GM20431 (cell line): ENCODE measurements around the gene WDR31.
"Not testable (repeated sequence)": the region's sequence is repeated elsewhere in the genome, so short reads cannot be mapped to it uniquely, and the experiment has no call there.

Source experiments
- in situ Hi-C: fragments of 300-500 bp; cut with MseI, MboI; formaldehyde crosslinking; loops from one replicate; pipeline ENCODE4 v1.15.0; 2020; ENCODE audit warnings: low sequenced_read_pairs; ENCODE audit not compliant: unreplicated experiment

The WDR31 gene

DNA sequence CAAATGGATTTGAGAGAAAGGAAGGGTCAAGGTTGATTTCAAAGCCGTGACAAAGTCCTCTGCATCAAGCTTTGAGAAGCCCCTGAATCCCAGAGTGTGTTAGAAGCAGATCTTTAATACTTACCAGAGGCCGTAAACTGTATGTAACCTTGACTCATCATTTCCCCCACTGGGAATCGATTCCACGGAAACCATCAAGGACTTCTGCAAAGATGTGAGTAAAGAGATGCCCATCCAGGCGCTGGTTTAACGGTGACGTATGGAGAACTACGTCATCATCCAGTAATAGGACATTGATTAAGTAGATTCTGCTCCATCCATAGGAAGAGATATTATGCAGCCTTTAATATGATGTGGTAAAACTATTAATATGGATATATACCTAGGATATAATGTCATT lies 38.5 kb downstream of the WDR31 start:
- in situ Hi-C loops = loop anchor here (25.0 kb wide), 1 partner anchor 361 kb away; no protein-coding TSS in a partner anchor

DNA sequence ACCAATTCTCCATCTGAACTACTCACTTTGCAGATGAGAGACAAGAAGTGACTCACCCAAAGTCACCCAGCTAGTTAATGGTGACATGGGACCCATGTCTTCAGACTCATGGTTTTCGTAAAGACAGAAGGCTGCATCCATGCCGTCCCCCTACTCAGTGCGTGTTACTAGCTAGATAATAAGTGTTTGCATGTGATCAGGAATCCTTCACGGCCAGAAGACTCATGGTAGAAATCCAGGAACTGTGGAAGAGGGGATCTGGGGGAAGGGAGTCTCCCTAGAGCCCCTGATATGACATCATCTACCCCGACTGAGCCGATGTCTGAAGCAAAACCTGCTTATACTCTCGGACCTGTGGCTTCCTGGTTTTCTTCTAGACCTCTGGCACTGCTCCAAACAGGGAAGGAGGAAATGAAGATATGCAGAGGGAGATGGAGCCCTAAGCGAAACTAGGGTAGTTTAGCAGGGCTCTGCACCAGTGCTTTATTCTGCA lies 40.2 kb downstream of the WDR31 start:
- in situ Hi-C loops = loop anchor here (25.0 kb wide), 1 partner anchor 362 kb away; no protein-coding TSS in a partner anchor

DNA sequence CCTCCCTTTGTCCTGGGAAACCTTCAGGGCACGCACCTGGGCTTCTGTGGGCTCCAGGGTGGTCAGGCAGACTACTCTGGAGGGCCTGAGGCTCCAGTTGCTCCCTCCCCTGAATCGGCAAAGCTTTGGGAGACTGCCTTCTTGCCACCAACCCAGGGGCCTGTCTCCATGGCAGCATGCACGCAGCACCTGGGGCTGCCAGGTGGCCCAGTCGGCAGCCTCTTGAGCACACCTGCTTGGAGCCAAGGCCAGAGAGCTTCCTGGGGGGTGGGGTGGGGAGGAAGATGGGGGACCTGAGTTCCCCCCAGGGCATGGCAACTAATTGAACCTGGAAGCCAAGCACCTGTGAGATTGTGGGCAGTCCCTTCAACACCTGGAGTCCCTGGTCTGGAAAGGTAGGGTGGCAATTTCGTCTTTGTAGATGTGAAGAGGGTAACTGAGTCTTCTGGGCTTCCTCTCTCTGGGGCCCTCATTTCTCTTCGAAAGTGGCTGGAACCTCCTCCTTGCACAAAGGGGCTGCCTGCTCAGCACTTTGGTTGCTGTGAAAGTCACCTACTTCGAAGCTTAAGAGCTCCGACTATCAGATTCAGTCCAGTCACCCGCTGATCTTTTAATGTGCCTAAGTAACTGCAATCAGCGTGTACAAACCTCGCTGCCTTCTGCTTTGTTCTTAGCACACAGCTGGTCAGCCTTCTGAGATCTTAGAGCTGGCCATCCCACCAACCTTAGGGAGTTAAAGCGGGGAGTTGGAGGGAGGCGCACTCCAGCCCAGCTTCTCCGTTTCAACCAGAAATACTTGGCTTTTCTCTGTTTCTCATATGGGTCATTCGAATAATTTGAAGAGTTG lies 40.9 kb downstream of the WDR31 start:
- in situ Hi-C loops = no loop called here

DNA sequence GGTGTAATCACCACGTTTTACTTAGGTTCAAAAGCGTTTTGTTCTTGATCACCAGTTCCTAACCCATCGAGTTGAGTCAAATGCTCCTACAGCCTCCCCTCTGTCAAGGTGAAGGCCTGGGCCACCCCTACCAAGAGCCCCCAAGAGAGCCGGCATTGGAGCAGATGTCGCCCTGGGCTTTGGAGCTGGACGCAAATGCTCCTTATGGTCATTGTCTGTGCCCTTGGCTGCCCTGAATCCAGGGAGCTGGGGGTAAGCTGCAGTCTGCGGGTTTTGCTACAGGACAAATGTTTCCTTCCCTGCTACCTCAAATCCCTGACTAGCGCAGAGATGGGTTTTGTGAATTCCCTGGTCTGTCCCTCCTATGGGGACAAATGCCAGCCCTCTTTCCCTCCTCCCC lies 41.8 kb downstream of the WDR31 start:
- in situ Hi-C loops = no loop called here

DNA sequence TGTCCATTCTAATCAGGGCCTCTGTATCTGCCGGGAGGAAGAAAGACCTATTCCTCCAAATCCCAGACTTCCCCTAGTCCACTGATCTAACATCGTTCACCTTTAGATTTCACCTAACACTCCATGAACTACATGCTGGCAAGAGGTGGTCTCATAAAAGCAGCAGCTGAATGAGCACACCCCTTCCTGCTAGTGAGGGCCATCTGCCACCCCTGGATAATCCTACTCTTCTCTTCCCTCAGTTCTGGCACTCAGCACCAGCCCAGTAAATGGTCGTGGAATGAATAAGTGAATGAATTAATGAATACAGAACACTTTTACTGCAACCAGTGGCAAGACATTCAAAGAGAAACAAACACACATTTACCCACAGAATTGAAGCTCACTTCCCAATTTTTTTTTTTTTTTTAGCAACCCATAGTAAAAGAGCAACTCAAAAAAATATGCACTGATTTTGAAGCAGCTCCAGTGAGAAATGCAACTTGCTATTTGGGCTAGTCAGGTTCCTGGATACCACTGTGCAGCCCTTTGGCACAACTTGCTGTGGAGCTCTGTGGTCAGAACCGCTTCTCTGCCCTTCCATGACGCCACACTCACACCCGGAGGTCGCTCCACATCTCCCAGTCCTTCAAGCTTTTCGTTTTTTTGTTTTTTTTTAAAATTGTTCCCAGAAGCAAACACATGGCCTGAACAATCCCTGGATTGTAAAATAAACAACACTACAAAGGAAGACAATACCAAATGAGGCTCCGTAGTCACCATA lies 43.1 kb downstream of the WDR31 start:
- in situ Hi-C loops = no loop called here

DNA sequence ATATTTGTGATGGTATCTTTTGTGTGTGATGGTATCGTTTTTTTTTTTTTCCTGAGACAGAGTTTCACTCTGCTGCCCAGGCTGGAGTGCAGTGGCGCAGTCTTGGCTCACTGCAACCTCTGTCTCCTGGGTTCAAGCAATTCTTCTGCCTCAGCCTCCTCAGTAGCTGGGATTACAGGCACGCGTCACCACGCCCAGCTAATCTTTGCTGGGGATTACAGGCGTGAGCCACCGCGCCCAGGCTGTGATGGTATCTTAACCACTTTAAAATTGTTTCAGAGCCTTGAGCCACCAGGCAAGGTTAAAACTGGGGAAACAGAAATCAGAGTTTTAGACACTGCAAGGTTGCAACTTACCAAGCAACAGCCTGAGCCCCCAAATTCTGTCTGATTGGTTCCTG lies 43.8 kb downstream of the WDR31 start:
- in situ Hi-C loops = not testable (repeated sequence)

DNA sequence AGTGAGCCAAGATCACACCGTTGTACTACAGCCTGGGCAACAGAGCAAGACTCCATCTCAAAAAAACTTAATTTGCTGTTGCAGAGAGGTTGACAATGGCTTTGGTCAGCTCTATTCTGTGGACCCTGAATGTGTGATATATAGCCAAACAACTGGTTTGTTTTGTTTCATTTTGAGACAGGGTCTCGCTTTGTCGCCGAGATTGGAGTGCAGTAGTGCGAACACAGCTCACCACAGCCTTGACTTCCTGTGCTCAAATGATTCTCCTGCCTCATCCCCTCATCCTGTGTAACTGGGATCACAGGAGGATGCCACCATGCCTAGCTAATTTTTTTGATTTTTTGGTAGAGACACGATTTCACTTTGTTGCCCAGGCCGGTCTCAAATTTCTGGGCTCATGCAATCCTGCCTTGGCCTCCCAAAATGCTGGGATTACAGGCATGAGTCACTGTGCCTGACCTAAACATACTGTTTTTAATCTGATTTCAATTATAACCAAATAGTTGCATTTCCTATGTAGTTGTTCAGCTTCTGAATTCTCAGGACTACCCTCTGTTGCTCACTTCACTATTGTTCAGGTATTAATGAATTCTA lies 46.7 kb downstream of the WDR31 start:
- in situ Hi-C loops = no loop called here

DNA sequence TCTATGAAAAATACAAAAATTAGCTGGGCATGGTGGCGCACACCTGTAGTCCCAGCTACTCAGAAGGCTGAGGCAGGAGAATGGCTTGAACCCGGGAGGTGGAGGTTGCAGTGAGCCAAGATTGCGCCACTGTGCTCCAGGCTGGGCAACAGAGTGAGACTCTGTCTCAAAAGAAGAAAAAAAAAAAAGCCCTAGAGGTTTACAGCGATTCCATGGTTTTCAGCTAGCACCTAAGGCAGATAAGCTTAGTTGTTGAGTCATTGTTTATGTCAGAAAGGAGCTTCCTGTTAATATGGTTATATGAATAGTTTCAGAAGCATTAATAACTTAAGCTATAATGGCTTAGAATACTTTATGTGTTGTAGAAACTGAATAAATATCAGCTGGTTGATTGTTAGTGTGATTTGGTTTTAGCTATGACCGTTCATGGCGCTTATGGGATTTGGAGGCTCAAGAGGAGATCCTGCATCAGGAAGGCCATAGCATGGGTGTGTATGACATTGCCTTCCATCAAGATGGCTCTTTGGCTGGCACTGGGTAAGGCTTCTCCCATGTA lies 49.9 kb downstream of the WDR31 start:
- in situ Hi-C loops = no loop called here

DNA sequence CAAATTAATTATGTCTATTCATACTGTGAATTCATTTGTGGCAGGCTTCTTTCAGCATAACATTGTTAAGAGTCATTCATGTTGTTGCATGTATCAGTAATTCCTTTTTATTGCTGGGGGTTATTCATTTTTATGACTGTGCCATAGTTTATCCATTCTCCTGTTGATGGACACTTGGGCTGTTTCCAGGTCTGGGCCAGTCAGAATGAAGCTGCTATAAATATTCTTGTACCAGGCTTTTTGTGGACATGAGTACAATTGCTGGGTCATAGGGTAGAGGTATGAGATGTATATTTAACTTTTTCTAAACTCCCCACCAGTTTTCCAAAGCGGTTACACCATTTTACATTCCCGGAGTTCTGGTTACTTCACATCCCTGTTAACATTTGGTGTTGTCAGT lies 51.0 kb downstream of the WDR31 start:
- in situ Hi-C loops = no loop called here

DNA sequence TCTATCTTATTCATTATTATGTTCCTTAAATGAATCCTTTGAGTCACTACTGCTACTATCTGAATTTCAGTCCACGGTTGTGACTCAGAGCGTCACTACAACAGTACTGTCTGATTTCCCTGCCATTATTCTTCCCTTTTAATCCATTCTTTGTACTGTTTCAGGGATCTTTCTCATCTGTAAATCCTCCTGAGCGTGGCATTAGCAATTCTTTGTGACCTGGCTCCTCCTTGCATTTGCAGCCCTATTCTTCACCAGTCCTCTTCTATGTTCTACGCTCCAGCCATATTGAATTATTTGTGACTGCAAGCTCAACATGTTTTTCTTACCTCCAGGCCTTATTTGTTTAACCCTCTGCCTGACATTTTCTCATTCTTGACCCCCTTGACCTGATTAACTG lies 58.7 kb downstream of the WDR31 start:
- in situ Hi-C loops = no loop called here

DNA sequence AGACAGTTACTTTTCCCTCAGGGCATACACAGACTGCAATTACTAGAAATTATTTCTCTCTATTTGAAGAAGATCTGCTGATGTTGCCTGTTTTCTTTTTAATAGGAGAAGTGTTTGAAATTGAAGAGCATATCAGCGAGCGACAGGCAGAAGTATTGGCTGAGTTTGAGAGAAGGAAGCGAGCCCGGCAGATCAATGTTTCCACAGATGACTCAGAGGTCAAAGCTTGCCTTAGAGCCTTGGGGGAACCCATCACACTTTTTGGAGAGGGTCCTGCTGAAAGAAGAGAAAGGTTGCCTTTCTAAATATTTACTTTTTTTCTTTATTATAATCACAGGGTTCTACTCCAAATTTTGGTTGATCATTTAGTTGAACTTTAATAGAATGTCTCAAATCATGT lies 61.2 kb downstream of the WDR31 start:
- in situ Hi-C loops = no loop called here

DNA sequence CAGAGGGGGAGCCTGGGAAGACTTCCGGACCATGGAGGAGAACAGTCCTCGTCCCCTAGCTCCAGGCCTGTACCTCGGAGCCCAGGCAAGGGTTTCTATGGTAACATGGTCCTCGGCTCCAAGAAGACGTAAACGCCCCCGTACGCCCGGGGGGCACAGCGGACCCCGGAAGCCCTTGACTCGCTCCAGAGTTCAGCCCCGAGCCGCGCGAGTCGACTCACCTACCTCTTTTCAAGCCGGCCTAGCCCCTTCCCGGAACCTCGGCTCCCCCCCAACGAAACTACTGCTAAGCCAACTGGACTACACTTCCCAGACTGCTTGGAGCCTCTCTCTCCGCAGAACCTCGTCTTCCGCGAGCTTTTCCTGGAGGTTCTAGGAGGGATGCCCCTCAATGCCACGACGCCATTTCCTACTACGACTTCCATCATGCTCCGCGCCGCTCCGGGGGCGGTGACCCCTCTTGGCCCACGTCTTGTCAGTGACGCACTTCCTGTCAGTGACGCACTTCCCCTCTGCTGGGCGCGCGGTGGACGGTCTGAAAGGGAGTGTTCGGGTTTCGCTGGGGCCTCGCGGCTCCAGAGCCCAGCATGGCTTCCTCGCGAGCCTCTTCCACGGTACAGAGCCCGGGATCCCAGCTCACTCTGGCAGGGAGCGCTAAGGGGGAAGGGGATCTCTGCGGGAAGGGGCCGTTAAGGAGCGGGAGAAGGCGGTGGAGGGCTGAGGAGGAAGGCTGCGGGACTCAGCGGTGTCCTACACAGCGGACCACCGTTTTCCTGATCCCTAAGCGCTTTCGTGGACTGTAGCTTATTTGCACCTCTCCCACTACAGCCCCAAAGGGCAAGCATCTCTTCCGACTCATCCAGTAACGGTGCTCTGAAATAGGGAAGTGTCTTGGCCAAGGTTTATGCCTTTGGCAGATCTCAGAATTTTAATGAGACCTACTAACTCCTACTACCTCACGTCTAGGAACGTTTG lies 64.6 kb downstream of the WDR31 start, which contains the start of the genes CDC26 and PRPF4:
Gene CDC26 (minus strand): TSS at position 416 of the 975 bp plus-strand sequence. CDS start 3,065 bp downstream, outside the sequence.
Gene PRPF4 (plus strand): TSS at position 502 of the 975 bp plus-strand sequence. CDS start 86 bp downstream, at position 588.
- in situ Hi-C loops = no loop called here

DNA sequence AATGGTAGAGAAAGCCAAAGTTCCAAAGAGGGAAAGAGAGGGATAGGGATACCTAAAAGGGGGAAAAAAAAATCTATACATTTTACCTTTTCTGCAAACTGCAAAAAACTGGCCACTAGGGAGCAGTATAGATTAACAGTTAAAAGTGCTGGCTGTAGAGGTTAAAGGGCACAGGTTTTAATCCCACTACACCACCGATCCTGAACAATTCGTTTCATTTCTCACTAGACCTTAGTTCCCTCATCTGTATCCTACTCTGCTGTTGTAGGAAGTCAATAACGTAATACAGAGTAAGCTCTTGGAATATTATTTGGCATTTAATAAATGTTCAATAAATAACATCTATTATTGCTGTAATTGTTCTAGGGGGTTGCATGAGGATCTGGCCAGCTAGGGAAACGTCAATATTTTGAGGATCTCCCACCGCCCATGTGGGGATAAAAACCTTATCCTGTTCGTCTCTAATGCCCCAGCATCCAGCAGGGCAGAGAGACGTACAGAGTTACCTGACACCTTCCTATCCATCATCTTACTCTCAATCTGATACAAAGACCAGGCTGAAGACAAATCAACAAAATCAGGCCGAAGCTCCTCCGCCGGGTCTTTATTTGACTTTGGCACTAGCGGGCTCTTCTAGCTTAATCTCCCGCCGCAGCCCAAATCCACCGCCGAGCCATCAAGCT lies 65.5 kb downstream of the WDR31 start:
- in situ Hi-C loops = no loop called here

DNA sequence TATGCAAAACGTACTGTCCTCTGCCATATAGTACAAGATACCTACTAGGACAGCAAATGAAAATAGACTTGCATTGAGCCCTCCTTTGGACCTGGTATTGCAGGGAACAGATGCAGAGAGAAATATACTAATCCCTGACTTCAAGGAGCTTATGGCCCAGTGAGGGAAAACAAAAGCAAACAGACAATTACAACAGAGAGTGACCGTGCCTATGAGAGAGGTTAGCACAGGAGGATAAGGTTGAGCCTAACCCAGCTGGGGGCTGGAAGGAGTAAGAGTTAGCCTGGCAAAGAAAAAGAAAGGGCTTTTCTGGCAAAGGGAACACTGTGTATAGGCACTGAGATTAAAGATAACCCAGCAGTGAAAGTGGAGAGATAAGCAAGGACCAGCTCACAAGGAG lies 70.2 kb downstream of the WDR31 start:
- in situ Hi-C loops = no loop called here

DNA sequence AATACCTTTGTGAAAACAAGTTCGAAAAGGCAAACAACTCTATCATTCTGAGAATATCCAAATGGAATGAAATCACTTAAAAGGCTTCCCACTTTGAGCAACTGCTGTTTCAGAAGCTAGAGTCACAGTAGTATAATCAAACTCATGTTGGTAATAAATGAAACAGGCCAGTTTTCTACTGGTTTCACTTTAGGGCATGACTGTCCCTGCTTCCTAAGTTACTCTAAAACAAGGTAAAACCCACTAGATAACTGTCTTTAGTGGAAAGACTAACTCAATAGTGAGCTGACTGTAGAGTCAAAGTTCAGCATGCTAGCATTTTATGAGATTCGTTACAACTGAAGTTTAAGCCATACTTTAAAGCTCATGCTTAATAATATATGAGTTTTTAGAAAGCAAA lies 70.7 kb downstream of the WDR31 start:
- in situ Hi-C loops = no loop called here

DNA sequence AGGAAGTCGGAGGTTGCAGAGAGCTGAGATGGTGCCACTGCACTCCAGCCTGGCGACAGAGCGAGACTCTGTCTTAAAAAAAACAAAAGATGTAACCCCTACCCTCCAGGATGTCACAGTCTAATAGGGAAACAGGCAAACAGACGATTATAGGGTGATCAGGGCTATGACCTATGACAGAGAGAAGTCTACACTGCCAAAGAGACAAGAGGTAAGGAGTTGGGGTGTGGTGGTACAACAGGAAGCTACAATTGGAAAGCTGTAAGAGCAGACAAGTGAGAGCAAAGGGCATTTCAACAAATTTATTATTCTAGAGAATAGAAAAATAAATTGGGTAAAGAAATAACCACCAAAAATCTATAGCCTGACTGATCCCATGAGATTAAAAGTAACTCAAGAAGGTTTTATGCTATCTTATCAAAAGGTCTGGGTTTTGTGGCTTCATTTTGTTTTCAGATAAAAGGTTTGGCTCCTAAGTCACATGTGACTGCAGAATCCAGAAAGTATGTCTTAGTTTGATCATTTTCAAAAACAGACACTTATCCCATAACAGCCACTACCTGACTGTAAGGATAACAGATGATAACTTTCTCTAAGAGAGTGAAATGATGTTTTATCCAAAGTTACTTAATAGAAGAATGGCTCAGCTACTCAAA lies 72.0 kb downstream of the WDR31 start:
- in situ Hi-C loops = no loop called here

DNA sequence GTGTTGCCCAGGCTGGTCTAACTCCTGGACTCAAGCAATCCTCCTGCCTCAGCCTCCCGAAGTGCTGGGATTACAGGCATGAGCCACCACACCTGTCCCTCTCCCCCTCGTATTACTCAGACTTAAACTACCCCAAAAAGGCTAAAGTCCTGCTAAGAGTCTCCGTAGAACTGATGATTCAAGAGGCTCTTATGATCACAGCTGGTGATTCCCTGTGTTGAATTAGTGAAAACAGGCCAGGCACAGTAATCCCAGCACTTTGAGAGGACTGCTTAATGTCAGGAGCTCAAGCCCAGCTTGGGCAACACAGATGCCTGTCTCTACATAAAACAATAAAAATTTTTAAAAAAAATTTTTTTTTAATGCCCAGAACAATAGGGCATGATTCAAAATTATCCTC lies 73.9 kb downstream of the WDR31 start:
- in situ Hi-C loops = no loop called here
